ENCODE measurements around the gene AMIGO1.

AMIGO1 gene

DNA sequence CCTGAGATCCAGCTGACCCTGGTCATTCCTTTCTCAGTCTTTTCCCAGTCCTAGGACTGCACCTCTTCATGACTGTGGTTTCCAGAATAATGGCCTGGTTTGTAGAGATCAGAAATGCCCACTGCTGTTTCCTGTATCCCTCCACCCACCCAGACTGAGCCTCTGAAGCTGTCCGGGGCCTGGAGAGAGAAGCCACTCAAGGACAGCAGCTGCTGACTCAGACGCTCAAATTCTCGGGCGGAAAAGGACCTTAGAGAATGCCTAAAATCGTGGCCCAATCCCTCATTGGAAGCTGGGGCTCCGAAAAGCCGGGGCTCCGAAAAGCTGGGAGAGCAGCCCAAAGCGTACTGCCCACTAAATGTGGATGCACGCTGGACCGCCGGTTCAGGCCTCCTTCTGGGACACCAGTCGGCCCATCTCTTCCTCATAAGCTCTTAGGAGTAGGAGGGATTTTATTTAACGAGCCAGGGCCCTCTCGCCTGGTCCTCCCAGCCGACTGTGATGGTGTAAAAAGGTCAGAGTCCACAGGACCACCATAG, 22.4 kb upstream of the AMIGO1 start:
- no peak for DNase-seq

DNA sequence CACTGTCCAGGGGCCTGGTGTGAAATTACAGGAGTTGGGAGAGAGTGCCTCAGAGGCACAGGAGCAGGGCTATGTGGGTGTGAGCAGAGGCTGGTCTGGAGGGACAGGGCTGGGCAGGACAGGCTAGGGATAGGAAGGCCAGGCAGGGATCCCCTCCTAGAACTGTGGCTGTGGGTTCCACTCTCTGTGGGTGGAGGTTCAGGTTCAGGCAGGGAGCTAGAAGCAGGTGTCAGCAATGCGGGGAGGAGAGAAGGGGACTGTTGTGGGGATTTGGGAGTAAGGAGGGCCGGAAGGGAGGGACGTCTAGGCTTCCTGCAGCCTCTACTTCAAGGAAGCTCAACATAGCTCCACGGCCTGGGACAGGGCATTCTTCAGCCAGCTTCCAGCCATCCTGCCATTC, 21.9 kb upstream of the AMIGO1 start:
- DNase-seq: no peak

DNA sequence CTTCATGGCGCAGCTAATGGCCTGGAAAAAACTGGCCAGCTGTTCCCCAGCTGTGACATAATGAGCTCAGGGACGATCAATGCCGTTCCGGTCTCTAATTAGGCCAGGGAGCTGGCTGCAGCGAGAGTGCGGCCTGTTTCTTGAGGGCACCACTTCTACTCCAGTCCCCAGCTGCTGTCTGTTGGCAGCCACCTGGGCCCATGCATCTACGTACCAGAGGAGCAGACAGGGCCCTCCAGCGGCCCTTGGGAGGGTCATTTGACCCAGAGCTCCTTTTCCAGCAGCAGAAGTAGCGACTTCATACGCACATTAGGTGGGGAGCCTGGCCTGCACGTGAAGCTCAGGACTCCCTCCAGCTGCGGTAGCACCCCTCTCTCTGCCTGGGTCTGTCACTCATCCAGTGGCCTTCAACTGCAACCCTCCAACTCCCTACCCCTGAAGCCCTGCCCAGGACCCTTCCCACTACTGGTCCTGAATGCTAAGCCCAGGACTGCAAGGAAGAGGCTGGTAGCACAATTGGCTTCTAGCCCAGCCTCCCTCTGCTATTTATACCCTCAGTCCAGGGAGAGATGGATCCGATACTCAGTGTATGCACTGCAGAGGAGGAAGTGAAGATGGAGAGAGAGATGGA, 21.0 kb upstream of the AMIGO1 start:
- DNase-seq: no peak

DNA sequence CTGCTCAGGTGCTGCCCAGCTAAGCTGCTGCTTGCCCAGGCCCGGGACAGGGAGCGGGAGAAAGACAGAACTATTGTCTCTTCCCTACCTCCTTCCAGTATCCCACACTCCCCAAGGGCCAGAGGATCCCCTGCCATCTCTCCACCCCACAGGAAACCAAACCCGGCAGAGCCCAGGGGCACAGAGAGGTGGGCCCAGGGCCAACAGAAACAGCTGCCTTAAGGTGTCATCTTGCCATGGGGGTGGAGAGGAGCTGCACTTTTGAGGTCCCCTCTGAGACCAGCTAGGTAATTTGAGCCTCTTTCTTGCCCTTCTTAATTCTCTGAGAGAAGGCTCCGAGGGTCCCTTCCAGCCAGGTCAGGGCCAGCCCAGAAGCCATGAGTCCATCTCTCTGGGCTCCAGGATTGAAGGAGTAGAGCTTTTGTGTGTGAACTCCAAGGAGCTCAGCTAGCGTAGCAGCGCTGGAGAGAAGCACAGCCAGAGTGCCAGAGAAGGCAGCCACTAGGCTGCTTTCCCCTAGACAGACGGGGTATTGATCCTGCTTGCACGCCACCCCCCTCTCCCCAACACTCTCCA, 20.4 kb upstream of the AMIGO1 start:
- DNase-seq: no peak

DNA sequence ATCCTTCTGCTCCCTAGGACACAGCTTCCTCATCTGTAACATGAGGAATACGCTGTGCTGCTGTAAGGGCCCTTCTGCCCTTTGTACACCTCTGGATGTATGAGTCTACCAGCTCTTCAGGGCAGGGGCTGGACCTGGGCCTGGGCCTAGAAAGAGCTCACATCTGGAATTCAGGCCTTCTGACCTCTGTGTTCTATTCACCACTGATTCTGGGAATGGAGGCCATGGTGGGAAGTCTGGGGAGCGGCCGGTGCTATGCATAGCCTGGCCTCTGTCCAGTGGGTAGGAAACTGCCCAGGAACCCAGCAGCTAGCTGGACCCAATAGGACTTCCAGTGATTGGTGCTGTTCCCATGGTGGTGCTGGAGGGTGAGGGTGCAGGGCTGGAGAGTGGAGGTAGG, 19.2 kb upstream of the AMIGO1 start:
- DNase-seq: no peak

GRCh38 chr1:109527846-109528695, 18.5 kb upstream of the AMIGO1 start:
- no peak for DNase-seq

DNA sequence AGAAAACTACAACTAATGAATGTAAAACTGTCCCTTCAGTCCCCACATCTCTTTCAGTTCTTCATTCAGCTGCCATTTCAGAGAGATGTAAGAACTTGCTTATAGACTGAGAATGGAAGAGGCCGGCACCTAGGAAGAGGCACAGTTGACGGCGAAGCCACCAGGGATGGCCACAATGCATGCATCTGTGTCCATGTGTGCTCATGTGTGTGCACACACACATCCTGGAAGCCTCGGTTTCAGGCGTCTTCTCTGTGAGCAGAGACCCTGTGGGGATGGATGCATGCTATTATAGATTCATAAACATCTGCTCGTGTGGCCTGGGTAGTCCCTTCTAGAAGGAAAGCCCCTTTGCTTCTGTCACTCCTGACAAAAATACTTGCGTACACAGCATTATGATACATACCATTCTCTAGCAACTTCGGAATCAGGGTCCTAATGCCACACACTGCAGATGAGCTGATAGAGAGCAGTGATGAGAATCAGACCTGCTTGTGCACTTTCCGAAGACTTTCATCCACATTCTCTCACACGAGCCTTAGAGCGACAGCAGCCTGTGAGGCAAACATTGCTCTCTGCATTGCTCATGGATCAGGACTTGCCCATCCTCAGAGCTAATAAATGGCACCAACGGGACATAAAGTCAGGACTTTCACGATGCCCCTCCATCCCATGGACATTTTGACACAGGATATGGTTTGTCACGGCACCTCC, 17.7 kb upstream of the AMIGO1 start:
- no peak for DNase-seq

- no peak for DNase-seq
These were observed 14.2 kb upstream of the AMIGO1 start for GRCh38 chr1:109523706-109524105.

- DNase-seq: no peak
These were observed 12.5 kb upstream of the AMIGO1 start for GRCh38 chr1:109522026-109522425.

DNA sequence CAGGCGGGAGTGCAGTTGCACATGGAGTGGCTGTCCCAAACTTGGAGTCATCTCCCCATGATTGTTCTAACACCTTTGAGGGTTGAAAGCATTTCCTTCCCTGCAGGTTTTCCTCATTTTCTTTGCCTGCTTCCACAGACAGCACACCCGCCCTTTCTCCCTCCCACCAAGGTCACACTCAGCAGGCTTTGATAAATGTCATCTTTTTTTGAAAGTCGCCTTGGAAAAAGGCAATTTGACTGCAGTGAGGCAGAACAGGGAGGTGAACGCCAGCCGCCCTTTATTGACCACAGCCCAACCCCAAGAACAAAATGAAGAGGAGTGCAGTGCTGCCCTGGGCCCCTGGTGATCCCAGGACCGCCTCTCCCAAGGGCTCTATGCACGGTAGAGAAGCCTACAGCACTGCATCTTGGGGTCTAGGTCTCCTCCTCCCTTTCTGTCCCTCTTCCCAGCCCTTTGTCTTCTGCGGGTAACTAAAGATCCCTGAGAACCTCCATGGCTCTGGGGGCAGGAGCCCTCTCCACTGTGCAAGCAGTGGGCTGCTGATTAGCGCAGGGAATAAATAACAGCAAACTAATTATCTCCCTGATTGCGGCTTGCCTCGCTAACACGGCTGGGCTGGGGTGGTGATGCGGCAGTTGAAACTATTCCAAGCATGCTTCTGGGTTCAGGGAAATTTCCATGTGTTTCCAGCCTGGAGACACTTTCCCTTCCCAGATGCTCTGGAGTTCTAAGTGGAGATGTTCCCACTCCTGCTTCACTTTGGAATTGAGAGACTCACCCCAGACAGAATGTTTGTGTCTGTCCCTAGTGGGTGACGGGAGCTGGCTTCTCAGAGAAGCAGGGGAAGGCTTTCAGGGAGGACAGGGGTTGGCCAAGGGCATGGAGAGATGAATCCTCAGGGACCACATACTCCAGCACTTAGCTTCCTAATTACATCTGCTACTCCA, 11.8 kb upstream of the AMIGO1 start:
- no peak for DNase-seq

DNA sequence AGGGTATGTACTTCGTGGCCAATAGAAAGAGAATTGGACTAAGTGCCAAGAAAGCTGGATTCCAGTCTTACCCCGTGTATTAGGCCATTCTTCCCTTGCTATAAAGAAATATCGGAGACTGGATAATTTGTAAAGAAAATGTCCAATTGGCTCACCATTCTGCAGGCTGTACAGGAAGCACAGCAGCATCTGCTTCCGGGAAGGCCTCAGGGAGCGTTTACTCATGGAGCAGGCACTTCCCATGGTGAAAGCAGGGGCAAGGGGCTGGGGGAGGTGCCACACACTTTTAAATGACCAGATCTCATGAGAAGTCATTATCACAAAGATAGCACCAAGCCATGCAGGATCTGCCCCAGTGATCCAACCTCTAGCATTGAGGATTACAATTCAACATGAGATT, 7.8 kb upstream of the AMIGO1 start:
- DNase-seq: no peak

DNA sequence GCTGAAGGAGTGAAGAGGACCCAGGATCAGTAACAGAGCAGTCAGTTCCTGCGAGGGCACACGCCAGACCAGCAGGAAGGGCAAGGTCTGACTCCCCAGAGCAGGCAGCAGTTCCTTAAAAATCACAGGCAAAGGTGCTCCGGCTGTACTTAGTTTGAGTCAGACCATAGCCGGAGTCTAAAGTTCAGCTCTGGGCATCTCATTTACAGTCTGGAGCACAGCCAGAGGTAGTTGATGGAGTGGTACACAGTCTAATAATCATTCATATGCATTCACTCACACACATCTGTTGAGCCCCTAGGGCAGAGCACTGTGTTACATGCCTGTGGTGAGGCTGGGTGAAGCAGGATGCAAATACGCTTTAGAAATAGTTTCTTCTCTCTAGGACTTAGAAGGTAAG, 7.3 kb upstream of the AMIGO1 start:
- DNase-seq: no peak

- no peak for DNase-seq
These were observed 5.3 kb upstream of the AMIGO1 start for GRCh38 chr1:109514846-109515245.

GRCh38 chr1:109513110-109513710, 3.7 kb upstream of the AMIGO1 start:
- no peak for DNase-seq

GRCh38 chr1:109508873-109509175, 703 bp downstream of the AMIGO1 start:
- no peak for DNase-seq

DNA sequence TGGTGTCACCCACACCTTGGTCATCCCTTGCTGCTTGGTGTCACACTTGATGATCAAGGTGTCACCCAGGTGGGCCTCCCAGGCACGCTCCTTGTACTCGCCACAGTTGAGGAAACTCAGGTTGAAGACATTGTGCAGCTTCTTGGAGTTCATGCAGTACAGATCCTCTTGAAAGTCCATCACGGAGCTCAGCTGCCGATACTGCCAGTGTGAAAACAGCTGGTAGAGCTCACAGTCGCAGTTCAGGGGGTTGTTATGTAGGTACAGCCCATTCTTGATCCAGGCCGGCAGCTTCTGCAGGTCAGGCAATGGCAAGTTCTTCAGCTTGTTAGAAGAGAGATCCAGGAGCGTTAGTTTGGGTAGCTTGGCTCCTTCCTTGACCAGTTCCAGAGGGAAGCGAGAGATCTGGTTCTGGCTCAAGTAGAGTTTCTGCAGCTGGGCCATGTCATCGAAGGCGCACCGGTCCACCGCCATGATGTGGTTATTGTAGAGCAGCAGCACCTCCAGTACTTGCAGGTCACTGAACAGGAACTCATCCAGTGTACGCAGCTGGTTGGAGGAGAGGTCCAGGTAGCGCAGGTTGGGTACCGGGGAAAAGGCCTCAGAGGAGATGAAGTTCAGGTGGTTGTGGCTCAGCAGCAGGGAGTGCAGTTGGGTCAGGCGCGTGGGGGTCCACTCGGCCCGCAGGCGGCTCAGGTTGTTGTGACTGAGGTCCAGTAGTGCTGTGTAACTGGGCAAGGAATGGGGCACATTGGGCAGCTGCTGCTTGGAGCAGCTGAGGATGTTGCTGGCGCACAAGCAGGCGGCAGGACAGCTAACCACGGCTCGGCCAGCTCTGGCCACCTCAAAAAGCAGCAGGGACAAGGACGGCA, 1.3 kb downstream of the AMIGO1 start:
- DNase-seq: no peak

GRCh38 chr1:109504974-109505373, 4.6 kb downstream of the AMIGO1 start:
- DNase-seq: no peak

GRCh38 chr1:109503935-109504334, 5.6 kb downstream of the AMIGO1 start:
- no peak for DNase-seq

DNA sequence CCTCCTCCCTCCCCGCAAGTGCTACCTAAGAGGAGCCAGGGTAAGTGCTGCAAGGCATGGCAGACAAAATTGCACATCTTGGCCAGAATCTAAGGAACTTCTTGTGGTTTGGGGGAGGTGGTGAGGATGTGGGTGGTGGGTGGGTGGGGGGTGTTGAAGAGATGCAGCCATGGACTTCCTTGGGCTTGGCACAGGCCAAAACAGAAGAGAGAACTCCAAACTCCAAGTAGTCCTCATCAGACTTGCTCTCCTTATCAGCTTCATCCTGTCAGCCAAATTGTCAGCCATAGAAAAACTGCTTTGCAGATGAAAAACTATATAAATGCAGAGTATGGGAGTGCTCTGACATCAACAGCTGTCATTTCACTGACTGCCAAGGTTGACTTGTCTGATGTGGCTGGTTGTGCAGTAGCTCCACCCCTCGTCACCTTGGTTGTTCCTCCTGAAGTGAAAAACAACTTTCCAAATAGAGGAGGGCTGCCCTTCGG, 7.1 kb downstream of the AMIGO1 start:
- no peak for DNase-seq

GRCh38 chr1:109501644-109502363, 7.7 kb downstream of the AMIGO1 start:
- DNase-seq: no peak

All from SIG-M5 (cell line).